GM18498 (cell line): ENCODE results near the gene TIAM2.
"Not testable (repeated sequence)": the region's sequence is repeated elsewhere in the genome, so short reads cannot be mapped to it uniquely, and the experiment has no call there.

Experiments
- ATAC-seq: cut with Tn5 transposase; IDR thresholded peaks from one replicate; pipeline ENCODE4 v1.9.1; 2021; ENCODE audit warnings: mild to moderate bottlenecking, moderate library complexity; ENCODE audit not compliant: unreplicated experiment

TIAM2 gene

GRCh38 chr6:155090166-155090565 lies 95.1 kb downstream of the TIAM2 start:
- no peak for ATAC-seq

GRCh38 chr6:155091756-155092155 lies 96.6 kb downstream of the TIAM2 start:
- no peak for ATAC-seq

GRCh38 chr6:155093430-155093829 lies 98.3 kb downstream of the TIAM2 start:
- ATAC-seq: no peak

GRCh38 chr6:155100087-155100486 lies 105.0 kb downstream of the TIAM2 start:
- no peak for ATAC-seq

- ATAC-seq: no peak
These were observed 105.5 kb downstream of the TIAM2 start for GRCh38 chr6:155100591-155100990.

- not testable (repeated sequence) for ATAC-seq
These were observed 108.0 kb downstream of the TIAM2 start for GRCh38 chr6:155103083-155103645.

- no peak for ATAC-seq
These were observed 108.8 kb downstream of the TIAM2 start for GRCh38 chr6:155103816-155104366.

- ATAC-seq: no peak
These were observed 111.5 kb downstream of the TIAM2 start for GRCh38 chr6:155106456-155107115.

- ATAC-seq: no peak
These were observed 112.4 kb downstream of the TIAM2 start for GRCh38 chr6:155107432-155108069.

GRCh38 chr6:155108070-155108820 lies 113.1 kb downstream of the TIAM2 start:
- no peak for ATAC-seq

- no peak for ATAC-seq
These were observed 115.6 kb downstream of the TIAM2 start for GRCh38 chr6:155110721-155111120.

- no peak for ATAC-seq
These were observed 117.6 kb downstream of the TIAM2 start for GRCh38 chr6:155112757-155113156.

- no peak for ATAC-seq
These were observed 120.9 kb downstream of the TIAM2 start for GRCh38 chr6:155115893-155116570.

- ATAC-seq: no peak
These were observed 121.4 kb downstream of the TIAM2 start for GRCh38 chr6:155116571-155116910.

- ATAC-seq: no peak
These were observed 122.1 kb downstream of the TIAM2 start for GRCh38 chr6:155117256-155117655.

GRCh38 chr6:155117785-155118184 lies 122.7 kb downstream of the TIAM2 start:
- ATAC-seq: no peak

- not testable (repeated sequence) for ATAC-seq
These were observed 124.1 kb downstream of the TIAM2 start for GRCh38 chr6:155119201-155119600.

- no peak for ATAC-seq
These were observed 124.9 kb downstream of the TIAM2 start for GRCh38 chr6:155120034-155120433.

- no peak for ATAC-seq
These were observed 126.2 kb downstream of the TIAM2 start for GRCh38 chr6:155121294-155121693.

GRCh38 chr6:155121699-155122098 lies 126.6 kb downstream of the TIAM2 start:
- ATAC-seq: no peak
